HTR-8/SVneo (cell line): ENCODE measurements around the gene NBPF26.
"Not testable (repeated sequence)": the region's sequence is repeated elsewhere in the genome, so short reads cannot be mapped to it uniquely, and the experiment has no call there.

Experiments used
- DNase-seq: peaks from one replicate; pipeline ENCODE4 v3.0.0; 2011; ENCODE audit warnings: low spot score, mixed read lengths; ENCODE audit not compliant: insufficient read length
- FAIRE-seq: peaks from 2 replicates; lab custom pipeline; 2011; peaks lifted over from hg19 to GRCh38; lab: Jason Lieb, UNC

The NBPF26 gene

DNA sequence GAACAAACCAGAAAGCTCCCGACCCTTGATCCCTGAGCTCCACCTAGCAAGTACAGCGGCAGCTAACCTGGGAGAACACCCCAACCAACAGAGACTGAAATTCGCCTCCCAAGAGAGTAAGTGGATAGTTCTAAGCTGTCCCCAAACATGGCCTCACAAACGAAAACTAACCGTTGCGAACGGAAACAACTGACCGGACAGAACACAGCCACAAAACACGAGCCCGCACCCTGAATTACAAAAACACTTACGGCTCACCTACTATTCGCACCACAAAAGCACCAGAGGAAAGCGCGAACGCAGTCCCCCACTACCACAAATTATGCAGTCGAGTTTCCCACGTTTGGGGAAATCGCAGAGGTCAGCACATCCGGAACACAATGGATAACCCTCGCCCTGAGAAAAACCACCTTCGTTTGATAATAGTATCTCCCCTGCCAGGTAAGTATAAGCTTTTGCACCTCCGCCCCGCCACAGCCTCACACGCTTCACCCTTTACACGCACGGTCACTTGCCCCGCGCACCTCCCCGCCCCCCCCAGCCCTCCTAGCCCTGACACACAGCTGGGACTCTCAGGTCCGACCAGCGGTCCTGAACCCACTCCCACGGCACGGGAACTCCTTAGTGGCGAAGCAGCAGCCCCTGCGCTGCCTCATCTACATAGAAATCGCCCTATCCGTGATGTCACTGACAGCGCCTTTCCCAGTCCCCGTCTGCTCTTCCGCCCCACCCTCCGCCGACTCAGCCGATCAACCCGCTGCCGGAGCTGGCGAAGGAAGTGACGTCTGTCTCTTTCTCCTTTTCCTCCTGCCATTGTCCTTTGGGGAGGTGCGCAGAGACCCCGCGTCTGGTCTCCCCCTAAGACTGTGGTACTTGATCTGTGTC, 127.0 kb downstream of the NBPF26 start:
- not testable (repeated sequence) for FAIRE-seq

DNA sequence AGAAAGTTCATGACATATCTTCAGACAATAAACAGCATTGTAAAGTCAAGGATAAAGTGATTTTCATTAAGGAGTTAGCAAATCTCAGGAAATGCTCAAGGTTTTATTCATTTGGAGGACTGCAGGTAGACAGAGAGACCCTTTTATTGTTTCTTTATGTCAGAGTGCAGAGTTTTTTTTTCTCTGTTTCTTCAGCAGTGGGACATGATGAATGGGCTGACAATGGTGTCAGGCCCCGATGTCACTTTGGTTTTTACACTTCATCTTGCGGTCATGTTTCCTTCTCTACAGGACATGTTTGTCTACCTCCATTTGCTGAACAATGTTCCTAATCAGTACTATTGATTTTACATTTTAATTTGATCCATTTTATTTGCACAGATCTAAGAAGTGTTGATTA, 134.4 kb downstream of the NBPF26 start:
- not testable (repeated sequence) for FAIRE-seq, DNase-seq

More for the DNA sequence above, 127.0 kb downstream of the NBPF26 start:
- DNase-seq = not testable (repeated sequence)

DNA sequence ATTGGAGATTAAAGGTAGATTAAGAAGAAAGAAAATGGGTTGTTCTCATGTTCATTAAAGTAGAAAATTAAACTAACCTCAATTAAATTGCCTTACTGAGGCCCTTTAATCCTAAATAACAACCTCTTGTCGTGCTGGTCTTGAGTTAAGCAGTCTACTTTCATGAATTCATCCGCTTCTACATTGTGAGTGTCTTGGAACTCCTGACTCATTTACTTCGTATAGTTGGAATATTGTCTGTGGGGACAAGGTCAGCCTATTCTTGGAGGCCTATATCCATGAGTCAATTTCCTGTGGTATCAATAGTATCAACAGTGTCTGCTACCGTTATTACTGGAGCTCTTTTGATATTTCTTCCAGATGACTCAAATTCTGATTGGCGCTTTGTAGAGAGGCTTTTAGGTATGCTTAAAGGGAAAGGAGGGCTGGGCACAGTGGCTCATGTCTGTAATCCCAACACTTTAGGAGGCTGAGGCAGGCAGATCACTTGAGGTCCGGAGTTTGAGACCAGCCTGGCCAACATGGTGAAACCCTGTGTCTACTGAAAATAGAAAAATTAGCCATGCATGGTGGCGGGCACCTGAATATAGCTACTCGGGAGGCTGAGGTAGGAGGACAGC, 136.0 kb downstream of the NBPF26 start:
- FAIRE-seq, DNase-seq: not testable (repeated sequence)

DNA sequence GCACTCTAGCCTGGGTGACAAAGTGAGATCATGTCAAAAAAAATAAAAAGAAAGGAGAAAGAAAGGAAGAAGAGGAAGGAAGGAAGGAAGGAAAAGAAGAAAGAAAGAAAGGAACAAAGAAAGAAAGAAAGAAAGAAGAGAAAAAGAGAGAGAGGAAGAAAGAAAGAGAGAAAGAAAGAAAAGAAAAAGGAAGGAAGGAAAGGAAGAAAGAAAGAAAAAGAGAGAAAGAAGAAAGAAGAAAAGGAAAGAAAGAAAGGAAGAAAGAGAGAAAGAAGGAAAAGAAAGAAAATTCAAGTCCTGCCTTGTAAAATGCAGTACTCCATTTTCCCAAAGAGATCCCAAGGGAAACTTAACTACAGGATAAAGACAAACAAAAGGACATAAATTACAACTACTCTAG, 154.5 kb downstream of the NBPF26 start:
- DNase-seq, FAIRE-seq: not testable (repeated sequence)

DNA sequence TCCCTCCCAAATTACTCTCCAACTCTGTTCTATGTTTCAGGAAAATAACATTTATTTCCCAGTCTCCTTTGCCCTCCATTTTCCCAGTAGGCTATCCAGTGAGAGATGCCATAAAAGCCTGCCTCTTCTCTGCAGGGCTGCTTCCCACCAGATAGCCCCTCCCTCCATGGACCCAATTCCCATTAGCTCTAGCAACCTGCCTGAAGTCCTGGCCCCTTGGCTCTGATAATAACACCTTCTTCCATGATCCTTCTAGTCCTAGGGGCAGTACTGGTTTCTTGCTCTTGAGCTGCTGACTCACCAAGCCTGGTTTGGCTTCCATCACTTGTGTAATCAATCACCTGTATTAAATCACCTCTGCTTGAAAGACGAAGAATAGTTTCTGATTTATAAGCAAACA, 156.3 kb downstream of the NBPF26 start:
- not testable (repeated sequence) for DNase-seq, FAIRE-seq

DNA sequence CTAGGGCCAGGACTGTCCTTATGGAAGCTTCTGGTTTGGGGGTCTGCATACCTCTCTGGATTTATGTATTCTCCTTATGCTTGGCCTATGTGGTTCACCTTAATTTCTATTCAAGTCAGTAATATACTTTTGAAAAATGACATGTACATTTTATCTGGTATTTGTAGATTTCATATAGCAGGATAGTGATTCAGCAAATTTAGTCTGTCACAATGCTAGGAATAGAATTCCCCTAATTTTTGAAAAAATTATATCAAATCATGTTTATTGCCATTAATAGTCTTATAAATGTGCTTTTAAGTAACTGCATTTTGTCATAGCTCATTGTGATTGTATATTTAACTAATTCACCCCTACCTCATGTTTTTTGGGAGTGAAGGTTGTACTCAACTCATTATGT, 158.2 kb downstream of the NBPF26 start:
- FAIRE-seq, DNase-seq: not testable (repeated sequence)
